IPS-NIHi7 (cell line): ENCODE results near the gene EHD4.
A peak's percentile ranks its signal among the peaks of the same experiment; 100 is the strongest.

Experiments
- DNase-seq: peaks from one replicate; pipeline ENCODE4 v3.0.0; 2012; ENCODE audit warnings: mixed read lengths; ENCODE audit errors: extremely low spot score

Gene EHD4

GRCh38 chr15:41980654-41981323, 8.4 kb upstream of the EHD4 start:
- DNase-seq = peak; percentile 5

GRCh38 chr15:41979493-41980266, 7.3 kb upstream of the EHD4 start:
- no peak for DNase-seq

- no peak for DNase-seq
Measured at GRCh38 chr15:41978534-41978933, 6.2 kb upstream of the EHD4 start.

- DNase-seq = no peak
Measured at GRCh38 chr15:41977757-41978383, 5.5 kb upstream of the EHD4 start.

- no peak for DNase-seq
Measured at GRCh38 chr15:41975669-41976068, 3.3 kb upstream of the EHD4 start.

GRCh38 chr15:41974041-41974440, 1.7 kb upstream of the EHD4 start:
- no peak for DNase-seq

- peak; percentile 34 for DNase-seq
Measured at GRCh38 chr15:41971895-41972252, 483 bp downstream of the EHD4 start.

GRCh38 chr15:41971089-41971894, 1.1 kb downstream of the EHD4 start:
- DNase-seq = peak; percentile 68

- DNase-seq = no peak
Measured at GRCh38 chr15:41970456-41970855, 1.9 kb downstream of the EHD4 start.

GRCh38 chr15:41969851-41970431, 2.4 kb downstream of the EHD4 start:
- DNase-seq = no peak

GRCh38 chr15:41968701-41969100, 3.7 kb downstream of the EHD4 start:
- DNase-seq = no peak

GRCh38 chr15:41967506-41968206, 4.7 kb downstream of the EHD4 start:
- peak; percentile 9 for DNase-seq

GRCh38 chr15:41966920-41967465, 5.4 kb downstream of the EHD4 start:
- no peak for DNase-seq

- DNase-seq = no peak
Measured at GRCh38 chr15:41966414-41966812, 5.9 kb downstream of the EHD4 start.

- no peak for DNase-seq
Measured at GRCh38 chr15:41965441-41966413, 6.6 kb downstream of the EHD4 start.

GRCh38 chr15:41961595-41962202, 10.7 kb downstream of the EHD4 start:
- DNase-seq = no peak

- no peak for DNase-seq
Measured at GRCh38 chr15:41961001-41961518, 11.3 kb downstream of the EHD4 start.

GRCh38 chr15:41958002-41958420, 14.3 kb downstream of the EHD4 start:
- DNase-seq = no peak
